K562 (cell line): ENCODE results near the gene TADA1. TPM values are rescaled to one million over a fixed set of nuclear protein-coding genes. Genes with fewer than 3 reads are reported as not detected.

Experiments used
- ATF1 ChIP-seq, 2 experiments: fragments of 450-650 bp in 1 of 2; IDR thresholded peaks; 2 replicates each; pipeline ENCODE4 v1.6.1; 2016; ENCODE audit warnings: missing compliant biosample characterization in 1 of 2, missing genetic modification characterization in 1 of 2
- ATF3 ChIP-seq, 2 experiments: fragments of 450-650 bp in 1 of 2; sonication (generic) in 1 of 2; formaldehyde crosslinking in 1 of 2; IDR thresholded peaks in 1 of 2; conservative IDR thresholded peaks in 1 of 2; 2 replicates each; pipeline versions ENCODE4 v1.6.1 to v1.8.1; 2016 to 2023; ENCODE audit warnings: mild to moderate bottlenecking in 2 of 2, moderate library complexity in 2 of 2, inconsistent platforms in 1 of 2, missing genetic modification reagents in 1 of 2
- BDP1 ChIP-seq: IDR thresholded peaks from 3 replicates; pipeline ENCODE4 v1.6.1; 2011; ENCODE audit not compliant: insufficient read length, insufficient read depth
- BRCA1 ChIP-seq, 2 experiments: fragments of 450-650 bp in 1 of 2; sonication (generic) in 1 of 2; formaldehyde crosslinking in 1 of 2; IDR thresholded peaks; 2 replicates each; pipeline versions ENCODE4 v1.5.0 to v1.6.1; 2017 to 2020; ENCODE audit warnings: mild to moderate bottlenecking in 1 of 2, missing genetic modification reagents in 1 of 2
- CBX3 ChIP-seq, 2 experiments: IDR thresholded peaks; 1 replicate in 1 of 2; 2 replicates in 1 of 2; pipeline ENCODE4 v1.6.1; 2012; ENCODE audit warnings: inconsistent platforms in 2 of 2, low read length in 2 of 2, borderline replicate concordance in 1 of 2, control low read depth in 1 of 2
- CGGBP1 ChIP-seq: fragments of 250-450 bp; sonication (Bioruptor Pico); IDR thresholded peaks from 2 replicates; pipeline ENCODE4 v1.9.0; 2021; ENCODE audit warnings: mild to moderate bottlenecking
- CHCHD3 ChIP-seq: fragments of 250-450 bp; sonication (Bioruptor Pico); IDR thresholded peaks from 2 replicates; pipeline ENCODE4 v2.1.2; 2022; ENCODE audit warnings: mild to moderate bottlenecking
- FOS ChIP-seq: IDR thresholded peaks from 3 replicates; pipeline ENCODE4 v1.6.1; 2011; ENCODE audit not compliant: insufficient read length; ENCODE audit errors: extremely low read depth
- IFI16 ChIP-seq: fragments of 250-450 bp; sonication (Bioruptor Pico); IDR thresholded peaks from 2 replicates; pipeline ENCODE4 v2.1.2; 2022; ENCODE audit warnings: mild to moderate bottlenecking, inconsistent platforms
- MLX ChIP-seq, 2 experiments: fragments of 450-650 bp in 1 of 2; sonication (generic) in 1 of 2; formaldehyde crosslinking; conservative IDR thresholded peaks; 2 replicates each; pipeline versions ENCODE4 v1.4.0 to v1.8.1; 2020 to 2022; ENCODE audit warnings: mild to moderate bottlenecking in 1 of 2, missing genetic modification reagents in 1 of 2
- NELFE ChIP-seq: IDR thresholded peaks from 2 replicates; pipeline ENCODE4 v1.6.1; 2011; ENCODE audit warnings: mild to moderate bottlenecking; ENCODE audit not compliant: insufficient read depth, insufficient read length
- TEAD2 ChIP-seq: fragments of 450-650 bp; IDR thresholded peaks from 2 replicates; pipeline ENCODE4 v1.6.1; 2016; ENCODE audit warnings: missing genetic modification characterization, control low read depth, missing compliant biosample characterization
- XRCC4 ChIP-seq: IDR thresholded peaks from one replicate; pipeline ENCODE4 v1.6.1; 2011; ENCODE audit not compliant: insufficient read depth, insufficient read length; ENCODE audit errors: extremely low read depth
- ZKSCAN8 ChIP-seq: fragments of 200-800 bp; sonication (Bioruptor generic); IDR thresholded peaks from 2 replicates; pipeline ENCODE4 v1.6.1; 2016; ENCODE audit warnings: missing genetic modification characterization, missing compliant biosample characterization
- ZNF398 ChIP-seq: fragments of 250-450 bp; sonication (Bioruptor Pico); IDR thresholded peaks from 2 replicates; pipeline ENCODE4 v1.8.0; 2021; ENCODE audit warnings: moderate library complexity, mild to moderate bottlenecking, inconsistent platforms
- ZNF511 ChIP-seq: sonication (generic); formaldehyde crosslinking; IDR thresholded peaks from 2 replicates; pipeline ENCODE4 v1.8.0; 2022; ENCODE audit warnings: mild to moderate bottlenecking, missing genetic modification reagents
- ZNF561 ChIP-seq: fragments of 450-650 bp; formaldehyde crosslinking; conservative IDR thresholded peaks from 2 replicates; pipeline ENCODE4 v1.4.0; 2020; ENCODE audit warnings: mild to moderate bottlenecking, moderate library complexity
- ZNF584 ChIP-seq: fragments of 200-800 bp; sonication (Bioruptor generic); IDR thresholded peaks from 2 replicates; pipeline ENCODE4 v1.6.1; 2016; ENCODE audit warnings: low read depth, mild to moderate bottlenecking, missing genetic modification characterization, missing compliant biosample characterization
- ZNF76 ChIP-seq: fragments of 250-450 bp; sonication (Bioruptor Pico); IDR thresholded peaks from 2 replicates; pipeline ENCODE4 v1.4.0; 2020; ENCODE audit warnings: mild to moderate bottlenecking, moderate library complexity, borderline replicate concordance
- polyA plus RNA-seq, 8 experiments: library from polyadenylated mRNA; depleted of rRNA in 4 of 8; stranded (reverse) in 5 of 8; unstranded in 3 of 8; fragments of >200 nt; fragmentation: Nextera tagmentation in 2 of 8; fragmentation: Illumina TruSeq in 1 of 8; extraction: Ambion mirVana in 2 of 8; extraction: Trizol in 1 of 8; gene quantifications; 2 replicates each; pipeline versions ENCODE4 v1.2.1 to v1.2.3, GENCODE V29; 2011 to 2014; ENCODE audit warnings: inconsistent platforms in 1 of 8, missing spikeins in 1 of 8
- total RNA-seq, 7 experiments: library from RNA; depleted of rRNA in 6 of 7; stranded (reverse); fragments of >200 nt in 6 of 7; fragmentation: Illumina TruSeq in 2 of 7; extraction: Trizol in 2 of 7; gene quantifications; 2 replicates each; pipeline versions ENCODE4 v1.2.1 to v1.2.3, GENCODE V29; 2011 to 2021; ENCODE audit warnings: low replicate concordance in 1 of 7

The TADA1 gene
- total and polyA plus RNA-seq, 9 of the 15 experiments (the other 6 are each of a cell fraction or from before 2014, with no cell fraction given) = 15.9 to 76.5 (median 28.7) TPM

GRCh38 chr1:166875734-166876539 is at the start of gene TADA1 (continued):
- TF ChIP-seq XRCC4 (no peak), ZNF76 (CRISPR knock-in tag) (no peak), CHCHD3 (CRISPR knock-in tag) (no peak), IFI16 (CRISPR knock-in tag) (no peak), ZNF561 (CRISPR knock-in tag) (no peak), ZNF511 (peak; percentile 82; the same call in 1 of the 2 replicates), ZKSCAN8 (CRISPR knock-in tag) (no peak), ZNF398 (CRISPR knock-in tag) (no peak), CGGBP1 (CRISPR knock-in tag) (no peak), CBX3 (IDR thresholded peaks at IDR 0.05; ENCODE audit: borderline replicate concordance in 1 of 2, low read length in 2 of 2) (peak in 1 of 2 experiments; percentile 79; a peak in 2 of 3 replicates), ATF1 (CRISPR knock-in tag; IDR thresholded peaks at IDR 0.05) (peak; percentile 36; the same call in 1 of the 2 replicates), ATF1 (tag; IDR thresholded peaks at IDR 0.05) (peak; percentile 91), FOS (no peak), BRCA1 (IDR thresholded peaks at IDR 0.05) (no peak), BRCA1 (CRISPR knock-in tag; IDR thresholded peaks at IDR 0.05) (no peak), NELFE (no peak), BDP1 (no peak), ATF3 (IDR thresholded peaks at IDR 0.05) (peak; percentile 41; the same call in 1 of the 2 replicates), ATF3 (CRISPR knock-in tag; conservative IDR thresholded peaks at IDR 0.05) (peak; percentile 15; the same call in 1 of the 2 replicates), ZNF584 (no peak), MLX (CRISPR knock-in tag; conservative IDR thresholded peaks at IDR 0.05) (0 out of 4 replicates have a peak, but pooled peaks of 1 of the 2 experiments have one; percentile 51), TEAD2 (tag) (no peak)
